HCT116 (cell line): ENCODE results near the gene PPP6R3. TPM values are rescaled to one million over a fixed set of nuclear protein-coding genes. Genes with fewer than 3 reads are reported as not detected.

Experiments used
- ATAC-seq: fragments of 200-7000 bp; cut with Tn5 transposase; 2 replicates; pipeline ENCODE4 v1.9.1; 2020; ENCODE audit warnings: mild to moderate bottlenecking, moderate library complexity
- BruUV-seq: library from RNA; stranded (reverse); fragments of 400-500 nt; replicated peaks from 2 replicates; lab custom pipeline; 2021; lab: Mats Ljungman, UMichigan
- CTCF ChIA-PET: fragments of 300-600 bp; sonication (Branson Sonifier 250); formaldehyde crosslinking; loops from one replicate; lab custom pipeline; 2021; ENCODE audit warnings: antibody characterized with exemption; lab: Charles Lee
- POLR2A ChIA-PET: fragments of 300-600, 350-600 bp; sonication (Branson Sonifier 250); formaldehyde crosslinking; loops from one replicate; lab custom pipeline; 2021; ENCODE audit warnings: antibody characterized with exemption; lab: Charles Lee
- RAD21 ChIA-PET, 2 experiments: fragments of 300-600 bp; sonication (Branson Sonifier 250); formaldehyde crosslinking; loops; one replicate each; lab custom pipeline; 2023; ENCODE audit warnings: low total read pairs in 2 of 2; ENCODE audit not compliant: uncharacterized antibody in 2 of 2, unreplicated experiment in 2 of 2, low non-redundant PET in 1 of 2; lab: Charles Lee
- DNase-seq: peaks from one replicate; pipeline ENCODE4 v3.0.0-alpha.2; 2010; ENCODE audit warnings: low read depth, low spot score
- H2AFZ ChIP-seq: fragments of 200-600 bp; shearing (Covaris generic), sonication (generic); 2 replicates; pipeline ENCODE4 v1.6.1; 2017; ENCODE audit warnings: low read depth, mixed run types, mixed read lengths, antibody characterized with exemption, low read length; ENCODE audit not compliant: poor library complexity, severe bottlenecking
- H3K27ac ChIP-seq: 2 replicates; pipeline ENCODE4 v1.5.1; 2012; ENCODE audit warnings: low read depth, low read length
- H3K27me3 ChIP-seq: fragments of 200-600 bp; sonication (generic); 2 replicates; pipeline ENCODE4 v1.6.1; 2016; ENCODE audit warnings: mixed run types, low read length, mixed read lengths; ENCODE audit not compliant: insufficient read depth
- H3K36me3 ChIP-seq, 2 experiments: fragments of 200-500 bp in 1 of 2; fragments of 200-600 bp in 1 of 2; sonication (Bioruptor generic) in 1 of 2; sonication (generic) in 1 of 2; 2 replicates each; pipeline versions ENCODE4 v1.5.1 to v1.6.1; 2014 to 2016; ENCODE audit warnings: low read length in 2 of 2, inconsistent platforms in 1 of 2, mixed read lengths in 1 of 2, mixed run types in 1 of 2; ENCODE audit not compliant: insufficient read depth in 2 of 2, control insufficient read depth in 1 of 2
- H3K4me1 ChIP-seq, 2 experiments: fragments of 200-600 bp in 1 of 2; sonication (generic) in 1 of 2; 2 replicates each; pipeline versions ENCODE4 v1.5.1 to v1.6.1; 2012 to 2017; ENCODE audit warnings: low read length in 2 of 2, inconsistent platforms in 1 of 2, mild to moderate bottlenecking in 1 of 2, mixed read lengths in 1 of 2, mixed run types in 1 of 2, moderate library complexity in 1 of 2; ENCODE audit not compliant: insufficient read depth in 2 of 2, control insufficient read depth in 1 of 2
- H3K4me2 ChIP-seq: fragments of 200-600 bp; sonication (generic); 2 replicates; pipeline ENCODE4 v1.6.1; 2017; ENCODE audit warnings: mixed run types, low read length, mixed read lengths
- H3K4me3 ChIP-seq, 2 experiments: fragments of 200-600 bp in 1 of 2; sonication (generic) in 1 of 2; replicated peaks in 1 of 2; 2 replicates each; pipeline ENCODE4 v1.5.1; 2011 to 2016; ENCODE audit warnings: low read length in 2 of 2, control low read depth in 1 of 2, low read depth in 1 of 2, mild to moderate bottlenecking in 1 of 2, mixed read lengths in 1 of 2, mixed run types in 1 of 2
- H3K79me2 ChIP-seq: fragments of 200-600 bp; sonication (generic); 2 replicates; pipeline ENCODE4 v1.6.1; 2017; ENCODE audit warnings: mild to moderate bottlenecking, mixed run types, low read length, moderate library complexity, mixed read lengths; ENCODE audit not compliant: insufficient read depth
- H3K9ac ChIP-seq: fragments of 200-600 bp; sonication (generic); 2 replicates; pipeline ENCODE4 v1.6.1; 2016; ENCODE audit warnings: low read length, mixed read lengths
- H3K9me2 ChIP-seq: fragments of 200-600 bp; sonication (generic), shearing (Covaris generic); 2 replicates; pipeline ENCODE4 v1.6.1; 2017; ENCODE audit warnings: mixed run types, mild to moderate bottlenecking, moderate library complexity; ENCODE audit not compliant: insufficient read depth
- H3K9me3 ChIP-seq, 2 experiments: fragments of 200-500 bp in 1 of 2; fragments of 200-600 bp in 1 of 2; sonication (Bioruptor generic) in 1 of 2; sonication (generic) in 1 of 2; 2 replicates each; pipeline ENCODE4 v1.6.1; 2014 to 2017; ENCODE audit warnings: low read length in 2 of 2, mixed read lengths in 2 of 2, inconsistent platforms in 1 of 2, low read depth in 1 of 2, mild to moderate bottlenecking in 1 of 2, mixed run types in 1 of 2, moderate library complexity in 1 of 2; ENCODE audit not compliant: control insufficient read depth in 1 of 2, insufficient read depth in 1 of 2
- H4K20me1 ChIP-seq: fragments of 200-600 bp; sonication (generic), shearing (Covaris generic); 2 replicates; pipeline ENCODE4 v1.6.1; 2017; ENCODE audit warnings: mixed run types, mild to moderate bottlenecking, moderate library complexity; ENCODE audit not compliant: insufficient read depth
- EZH2phosphoT487 ChIP-seq: fragments of 200-600 bp; IDR thresholded peaks from 2 replicates; pipeline ENCODE4 v1.6.1; 2018; ENCODE audit warnings: antibody characterized with exemption, borderline replicate concordance
- POLR2A ChIP-seq: IDR thresholded peaks from 2 replicates; pipeline ENCODE4 v1.7.0; 2011; ENCODE audit warnings: borderline replicate concordance; ENCODE audit not compliant: insufficient read depth, insufficient read length; ENCODE audit errors: extremely low read depth
- POLR2AphosphoS5 ChIP-seq: IDR thresholded peaks from 2 replicates; pipeline ENCODE4 v1.6.1; 2011; ENCODE audit warnings: mild to moderate bottlenecking, low read depth, low read length, moderate library complexity
- SIN3A ChIP-seq: IDR thresholded peaks from 2 replicates; pipeline ENCODE4 v1.6.1; 2012; ENCODE audit warnings: low read depth
- SRF ChIP-seq: IDR thresholded peaks from 2 replicates; pipeline ENCODE4 v1.6.1; 2012; ENCODE audit warnings: low read depth
- TCF7L2 ChIP-seq: IDR thresholded peaks from 2 replicates; pipeline ENCODE4 v1.7.0; 2011; ENCODE audit warnings: borderline replicate concordance, inconsistent platforms; ENCODE audit not compliant: insufficient read depth, insufficient read length; ENCODE audit errors: extremely low read depth
- ZFX ChIP-seq: fragments of 450-650 bp; IDR thresholded peaks from 2 replicates; pipeline ENCODE4 v1.6.1; 2017
- intact Hi-C: fragments of 100-400 bp; cut with micrococcal nuclease; formaldehyde crosslinking; loops from 2 replicates; pipeline ENCODE4 v1.10.0; 2022
- total RNA-seq: library from RNA; stranded (reverse); gene quantifications from one replicate; pipeline ENCODE4 v1.2.1, GENCODE V29; 2021; ENCODE audit not compliant: unreplicated experiment
- TF ChIP-seq, protein P1 (sequence below): IDR thresholded peaks from 2 replicates; pipeline ENCODE4 v1.6.1; 2012; ENCODE audit warnings: low read depth
- TF ChIP-seq, protein P2 (sequence below), 3 experiments: fragments of 200-600 bp in 1 of 3; sonication (generic) in 1 of 3; IDR thresholded peaks in 2 of 3; conservative IDR thresholded peaks in 1 of 3; 2 replicates each; pipeline ENCODE4 v1.5.1; 2012 to 2017; ENCODE audit warnings: low read depth in 2 of 3, low read length in 2 of 3, antibody characterized with exemption in 1 of 3, borderline replicate concordance in 1 of 3, control low read depth in 1 of 3, mild to moderate bottlenecking in 1 of 3, mixed read lengths in 1 of 3, mixed run types in 1 of 3, moderate library complexity in 1 of 3; ENCODE audit not compliant: insufficient read depth in 1 of 3

Gene PPP6R3
- total RNA-seq, 1 experiment from 2014 or later = 113 TPM

DNA sequence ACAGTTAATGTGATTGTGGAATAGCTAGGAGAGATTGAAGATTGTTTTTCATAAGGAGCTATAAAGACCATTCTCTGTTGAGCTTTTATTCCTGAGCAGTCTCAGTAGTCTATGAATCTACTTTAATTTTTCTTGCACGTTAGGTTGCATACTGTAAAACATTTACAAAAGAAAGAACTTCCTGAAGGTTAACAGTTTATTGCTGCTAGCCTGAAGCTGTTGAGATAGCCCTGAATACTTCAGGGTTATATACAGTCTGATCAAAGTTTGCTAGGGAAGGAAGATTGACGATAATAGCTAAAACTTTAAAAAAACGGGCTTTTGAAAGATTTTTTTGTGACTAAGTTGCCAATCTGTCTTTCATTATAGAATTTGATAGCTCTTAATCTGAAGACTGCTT is 64.8 kb downstream of the PPP6R3 start:
- no TSS peak for BruUV-seq
- no peaks in the 10 kb centered on the region for H3K9me3 ChIP-seq
- DNase-seq = no peak
- TF ChIP-seq, protein P1, sequence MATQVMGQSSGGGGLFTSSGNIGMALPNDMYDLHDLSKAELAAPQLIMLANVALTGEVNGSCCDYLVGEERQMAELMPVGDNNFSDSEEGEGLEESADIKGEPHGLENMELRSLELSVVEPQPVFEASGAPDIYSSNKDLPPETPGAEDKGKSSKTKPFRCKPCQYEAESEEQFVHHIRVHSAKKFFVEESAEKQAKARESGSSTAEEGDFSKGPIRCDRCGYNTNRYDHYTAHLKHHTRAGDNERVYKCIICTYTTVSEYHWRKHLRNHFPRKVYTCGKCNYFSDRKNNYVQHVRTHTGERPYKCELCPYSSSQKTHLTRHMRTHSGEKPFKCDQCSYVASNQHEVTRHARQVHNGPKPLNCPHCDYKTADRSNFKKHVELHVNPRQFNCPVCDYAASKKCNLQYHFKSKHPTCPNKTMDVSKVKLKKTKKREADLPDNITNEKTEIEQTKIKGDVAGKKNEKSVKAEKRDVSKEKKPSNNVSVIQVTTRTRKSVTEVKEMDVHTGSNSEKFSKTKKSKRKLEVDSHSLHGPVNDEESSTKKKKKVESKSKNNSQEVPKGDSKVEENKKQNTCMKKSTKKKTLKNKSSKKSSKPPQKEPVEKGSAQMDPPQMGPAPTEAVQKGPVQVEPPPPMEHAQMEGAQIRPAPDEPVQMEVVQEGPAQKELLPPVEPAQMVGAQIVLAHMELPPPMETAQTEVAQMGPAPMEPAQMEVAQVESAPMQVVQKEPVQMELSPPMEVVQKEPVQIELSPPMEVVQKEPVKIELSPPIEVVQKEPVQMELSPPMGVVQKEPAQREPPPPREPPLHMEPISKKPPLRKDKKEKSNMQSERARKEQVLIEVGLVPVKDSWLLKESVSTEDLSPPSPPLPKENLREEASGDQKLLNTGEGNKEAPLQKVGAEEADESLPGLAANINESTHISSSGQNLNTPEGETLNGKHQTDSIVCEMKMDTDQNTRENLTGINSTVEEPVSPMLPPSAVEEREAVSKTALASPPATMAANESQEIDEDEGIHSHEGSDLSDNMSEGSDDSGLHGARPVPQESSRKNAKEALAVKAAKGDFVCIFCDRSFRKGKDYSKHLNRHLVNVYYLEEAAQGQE = no peak
- TF ChIP-seq ZFX = no peak
- TF ChIP-seq SRF = no peak
- no peaks in the 10 kb centered on the region for H3K9me2 ChIP-seq
- ChIA-PET POLR2A (no interaction called here), RAD21 (no interaction called here), CTCF (no interaction called here)
- peaks cover 99% of the 10 kb centered on the region for H3K79me2 ChIP-seq
- H2AFZ ChIP-seq = no peak overlapping the region
- H3K36me3 ChIP-seq = peaks cover 26 to 54% of the 10 kb centered on the region in 2 experiments; a peak in 3 of 4 replicates
- H3K4me1 ChIP-seq = peaks cover 2 to 11% of the 10 kb centered on the region in 2 experiments; a peak in 2 of 4 replicates
- peak overlapping the region; percentile 11; the same call in 1 of the 2 replicates for H3K4me2 ChIP-seq
- no peak overlapping the region for H3K4me3 ChIP-seq
- peaks cover 5% of the 10 kb centered on the region; the same call in 1 of the 2 replicates for H4K20me1 ChIP-seq
- no peaks in the 10 kb centered on the region for H3K27me3 ChIP-seq
- H3K27ac ChIP-seq = no peak overlapping the region
- ATAC-seq = no peak
- intact Hi-C loops = no loop called here
- H3K9ac ChIP-seq = no peak overlapping the region

DNA sequence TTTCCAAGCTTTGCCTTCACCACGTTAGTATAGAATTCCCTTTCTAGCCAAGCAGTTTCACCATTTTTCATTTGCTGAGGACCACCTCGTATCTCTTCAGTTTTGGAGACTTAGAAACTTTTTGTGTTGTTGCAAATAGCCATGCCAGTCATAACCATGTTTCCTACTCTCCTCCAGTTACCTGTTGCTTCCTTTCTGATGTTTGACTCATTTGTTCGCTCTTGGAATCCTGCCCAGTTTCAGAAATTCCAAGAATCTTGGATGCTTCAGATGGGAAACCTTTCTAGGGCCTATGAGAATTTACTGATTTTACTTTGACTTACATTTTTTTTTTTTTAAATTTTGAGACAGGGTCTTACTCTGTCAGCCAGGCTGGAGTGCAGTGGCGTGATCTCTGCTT is 65.4 kb downstream of the PPP6R3 start:
- H3K4me3 ChIP-seq = no peak overlapping the region
- peaks cover 10% of the 10 kb centered on the region; the same call in 1 of the 2 replicates for H4K20me1 ChIP-seq
- ChIA-PET POLR2A (no interaction called here), CTCF (no interaction called here), RAD21 (no interaction called here)
- peaks cover 99% of the 10 kb centered on the region for H3K79me2 ChIP-seq
- DNase-seq (no peak), ATAC-seq (no peak)
- H3K27me3 ChIP-seq = no peaks in the 10 kb centered on the region
- no peak overlapping the region for H3K27ac ChIP-seq
- BruUV-seq = no TSS peak
- H3K9ac ChIP-seq = no peak overlapping the region
- intact Hi-C loops = no loop called here
- H2AFZ ChIP-seq = no peak overlapping the region
- H3K9me2 ChIP-seq = no peaks in the 10 kb centered on the region
- H3K4me2 ChIP-seq = peak overlapping the region; percentile 11; the same call in 1 of the 2 replicates
- peaks cover 2 to 11% of the 10 kb centered on the region in 2 experiments; a peak in 2 of 4 replicates for H3K4me1 ChIP-seq
- no peaks in the 10 kb centered on the region for H3K9me3 ChIP-seq
- H3K36me3 ChIP-seq = peaks cover 24 to 51% of the 10 kb centered on the region in 2 experiments; a peak in 3 of 4 replicates
- TF ChIP-seq POLR2AphosphoS5 = no peak
- TF ChIP-seq, protein P2, sequence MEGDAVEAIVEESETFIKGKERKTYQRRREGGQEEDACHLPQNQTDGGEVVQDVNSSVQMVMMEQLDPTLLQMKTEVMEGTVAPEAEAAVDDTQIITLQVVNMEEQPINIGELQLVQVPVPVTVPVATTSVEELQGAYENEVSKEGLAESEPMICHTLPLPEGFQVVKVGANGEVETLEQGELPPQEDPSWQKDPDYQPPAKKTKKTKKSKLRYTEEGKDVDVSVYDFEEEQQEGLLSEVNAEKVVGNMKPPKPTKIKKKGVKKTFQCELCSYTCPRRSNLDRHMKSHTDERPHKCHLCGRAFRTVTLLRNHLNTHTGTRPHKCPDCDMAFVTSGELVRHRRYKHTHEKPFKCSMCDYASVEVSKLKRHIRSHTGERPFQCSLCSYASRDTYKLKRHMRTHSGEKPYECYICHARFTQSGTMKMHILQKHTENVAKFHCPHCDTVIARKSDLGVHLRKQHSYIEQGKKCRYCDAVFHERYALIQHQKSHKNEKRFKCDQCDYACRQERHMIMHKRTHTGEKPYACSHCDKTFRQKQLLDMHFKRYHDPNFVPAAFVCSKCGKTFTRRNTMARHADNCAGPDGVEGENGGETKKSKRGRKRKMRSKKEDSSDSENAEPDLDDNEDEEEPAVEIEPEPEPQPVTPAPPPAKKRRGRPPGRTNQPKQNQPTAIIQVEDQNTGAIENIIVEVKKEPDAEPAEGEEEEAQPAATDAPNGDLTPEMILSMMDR (IDR thresholded peaks at IDR 0.05 in 2 of 3, conservative IDR thresholded peaks at IDR 0.05 in 1 of 3; ENCODE audit: borderline replicate concordance in 1 of 3, insufficient read depth in 1 of 3, low read depth in 2 of 3, low read length in 2 of 3) = no peak
- TF ChIP-seq, protein P1 = no peak
- no peak for TF ChIP-seq TCF7L2
- no peak for TF ChIP-seq EZH2phosphoT487
- TF ChIP-seq ZFX = no peak
- TF ChIP-seq POLR2A = no peak
- no peak for TF ChIP-seq SIN3A
